ENCODE measurements around the gene JMJD1C. TPM values are rescaled to one million over a fixed set of nuclear protein-coding genes. Genes with fewer than 3 reads are reported as not detected.

JMJD1C gene
- total and polyA plus RNA-seq, 2 donors = 27.8 to 273 TPM

GRCh38 chr10:63438506-63439498 lies 27.0 kb downstream of the JMJD1C start:
- 71% methylated on average over 8 of the region's 8 CpGs for WGBS
- no peaks in the 10 kb centered on the region for H3K4me1 ChIP-seq (ENCODE audit: insufficient read depth)
- no peak for DNase-seq (ENCODE audit: extremely low spot score)
- no peaks in the 10 kb centered on the region for H3K36me3 ChIP-seq (ENCODE audit: insufficient read depth)
- H3K27ac ChIP-seq (ENCODE audit: low read depth) = no peak overlapping the region
- no peak overlapping the region for H3K4me3 ChIP-seq (ENCODE audit: low read depth, low read length)

GRCh38 chr10:63437116-63437949 lies 28.4 kb downstream of the JMJD1C start:
- H3K27ac ChIP-seq (ENCODE audit: low read depth) = no peak overlapping the region
- 76% methylated on average over 2 of the region's 2 CpGs for WGBS
- no peak overlapping the region for H3K4me3 ChIP-seq (ENCODE audit: low read depth, low read length)
- no peaks in the 10 kb centered on the region for H3K36me3 ChIP-seq (ENCODE audit: insufficient read depth)
- DNase-seq (ENCODE audit: extremely low spot score) = no peak
- H3K4me1 ChIP-seq (ENCODE audit: insufficient read depth) = no peaks in the 10 kb centered on the region

- no peaks in the 10 kb centered on the region for H3K4me1 ChIP-seq (ENCODE audit: insufficient read depth)
Measured at GRCh38 chr10:63436225-63436624, 29.6 kb downstream of the JMJD1C start.

GRCh38 chr10:63434866-63435854 lies 30.6 kb downstream of the JMJD1C start:
- WGBS = 82% methylated on average over 13 of the region's 13 CpGs
- H3K27ac ChIP-seq (ENCODE audit: low read depth) = no peak overlapping the region

More at GRCh38 chr10:63436225-63436624, 29.6 kb downstream of the JMJD1C start:
- Histone ChIP-seq H3K36me3 (ENCODE audit: insufficient read depth) (no peaks in the 10 kb centered on the region), H3K27ac (ENCODE audit: low read depth) (no peak overlapping the region), H3K4me3 (ENCODE audit: low read depth, low read length) (no peak overlapping the region)
- 100% methylated on average over 1 of the region's 1 CpG for WGBS
- DNase-seq (ENCODE audit: extremely low spot score) = no peak

GRCh38 chr10:63431962-63432797 lies 33.6 kb downstream of the JMJD1C start:
- WGBS = 93% methylated on average over 5 of the region's 5 CpGs
- Histone ChIP-seq H3K36me3 (ENCODE audit: insufficient read depth) (no peaks in the 10 kb centered on the region), H3K27ac (ENCODE audit: low read depth) (no peak overlapping the region), H3K4me1 (ENCODE audit: insufficient read depth) (no peaks in the 10 kb centered on the region), H3K4me3 (ENCODE audit: low read depth, low read length) (no peak overlapping the region)
- no peak for DNase-seq (ENCODE audit: extremely low spot score)

More at GRCh38 chr10:63434866-63435854, 30.6 kb downstream of the JMJD1C start:
- Histone ChIP-seq H3K4me3 (ENCODE audit: low read depth, low read length) (no peak overlapping the region), H3K4me1 (ENCODE audit: insufficient read depth) (no peaks in the 10 kb centered on the region), H3K36me3 (ENCODE audit: insufficient read depth) (no peaks in the 10 kb centered on the region)
- no peak for DNase-seq (ENCODE audit: extremely low spot score)

- 91% methylated on average over 1 of the region's 1 CpG for WGBS
- DNase-seq (ENCODE audit: extremely low spot score) = no peak
- Histone ChIP-seq H3K27ac (ENCODE audit: low read depth) (no peak overlapping the region), H3K36me3 (ENCODE audit: insufficient read depth) (no peaks in the 10 kb centered on the region), H3K4me3 (ENCODE audit: low read depth, low read length) (no peak overlapping the region), H3K4me1 (ENCODE audit: insufficient read depth) (no peaks in the 10 kb centered on the region)
Measured at GRCh38 chr10:63430999-63431356, 34.8 kb downstream of the JMJD1C start.

GRCh38 chr10:63430091-63430998 lies 35.4 kb downstream of the JMJD1C start:
- DNase-seq (ENCODE audit: extremely low spot score) = no peak
- Histone ChIP-seq H3K4me1 (ENCODE audit: insufficient read depth) (no peaks in the 10 kb centered on the region), H3K27ac (ENCODE audit: low read depth) (no peak overlapping the region), H3K36me3 (ENCODE audit: insufficient read depth) (no peaks in the 10 kb centered on the region), H3K4me3 (ENCODE audit: low read depth, low read length) (no peak overlapping the region)
- WGBS = 74% methylated on average over 10 of the region's 10 CpGs

GRCh38 chr10:63429281-63429680 lies 36.5 kb downstream of the JMJD1C start:
- H3K4me3 ChIP-seq (ENCODE audit: low read depth, low read length) = no peak overlapping the region
- no peaks in the 10 kb centered on the region for H3K36me3 ChIP-seq (ENCODE audit: insufficient read depth)
- no peaks in the 10 kb centered on the region for H3K4me1 ChIP-seq (ENCODE audit: insufficient read depth)
- WGBS = 26% methylated on average over 2 of the region's 2 CpGs
- H3K27ac ChIP-seq (ENCODE audit: low read depth) = no peak overlapping the region
- DNase-seq (ENCODE audit: extremely low spot score) = no peak

- H3K27ac ChIP-seq (ENCODE audit: low read depth) = no peak overlapping the region
- 98% methylated on average over 19 of the region's 19 CpGs for WGBS
- no peak overlapping the region for H3K4me3 ChIP-seq (ENCODE audit: low read depth, low read length)
- DNase-seq (ENCODE audit: extremely low spot score) = no peak
- no peaks in the 10 kb centered on the region for H3K4me1 ChIP-seq (ENCODE audit: insufficient read depth)
- H3K36me3 ChIP-seq (ENCODE audit: insufficient read depth) = no peaks in the 10 kb centered on the region
Measured at GRCh38 chr10:63427013-63427412, 38.8 kb downstream of the JMJD1C start.

- Histone ChIP-seq H3K4me1 (ENCODE audit: insufficient read depth) (no peaks in the 10 kb centered on the region), H3K36me3 (ENCODE audit: insufficient read depth) (no peaks in the 10 kb centered on the region), H3K4me3 (ENCODE audit: low read depth, low read length) (no peak overlapping the region), H3K27ac (ENCODE audit: low read depth) (no peak overlapping the region)
- no peak for DNase-seq (ENCODE audit: extremely low spot score)
- WGBS = 90% methylated on average over 5 of the region's 5 CpGs
Measured at GRCh38 chr10:63425512-63425911, 40.3 kb downstream of the JMJD1C start.

- no peak for DNase-seq (ENCODE audit: extremely low spot score)
- H3K4me1 ChIP-seq (ENCODE audit: insufficient read depth) = no peaks in the 10 kb centered on the region
- H3K4me3 ChIP-seq (ENCODE audit: low read depth, low read length) = no peak overlapping the region
- no peaks in the 10 kb centered on the region for H3K36me3 ChIP-seq (ENCODE audit: insufficient read depth)
- WGBS = 95% methylated on average over 3 of the region's 3 CpGs
- H3K27ac ChIP-seq (ENCODE audit: low read depth) = no peak overlapping the region
Measured at GRCh38 chr10:63424576-63424975, 41.2 kb downstream of the JMJD1C start.
